Measurements from ENCODE around the gene S100PBP.

Gene S100PBP

GRCh38 chr1:32817159-32817814 lies at the start of gene S100PBP, which contains the start of gene YARS1:
S100PBP (plus strand) TSS chr1:32817653; CDS start chr1:32826100, 8,447 bp downstream.
YARS1 (minus strand) TSS chr1:32817358; CDS start chr1:32817244, 114 bp downstream.
- DNase-seq (ENCODE audit: low spot score), result peak; percentile 97

DNA sequence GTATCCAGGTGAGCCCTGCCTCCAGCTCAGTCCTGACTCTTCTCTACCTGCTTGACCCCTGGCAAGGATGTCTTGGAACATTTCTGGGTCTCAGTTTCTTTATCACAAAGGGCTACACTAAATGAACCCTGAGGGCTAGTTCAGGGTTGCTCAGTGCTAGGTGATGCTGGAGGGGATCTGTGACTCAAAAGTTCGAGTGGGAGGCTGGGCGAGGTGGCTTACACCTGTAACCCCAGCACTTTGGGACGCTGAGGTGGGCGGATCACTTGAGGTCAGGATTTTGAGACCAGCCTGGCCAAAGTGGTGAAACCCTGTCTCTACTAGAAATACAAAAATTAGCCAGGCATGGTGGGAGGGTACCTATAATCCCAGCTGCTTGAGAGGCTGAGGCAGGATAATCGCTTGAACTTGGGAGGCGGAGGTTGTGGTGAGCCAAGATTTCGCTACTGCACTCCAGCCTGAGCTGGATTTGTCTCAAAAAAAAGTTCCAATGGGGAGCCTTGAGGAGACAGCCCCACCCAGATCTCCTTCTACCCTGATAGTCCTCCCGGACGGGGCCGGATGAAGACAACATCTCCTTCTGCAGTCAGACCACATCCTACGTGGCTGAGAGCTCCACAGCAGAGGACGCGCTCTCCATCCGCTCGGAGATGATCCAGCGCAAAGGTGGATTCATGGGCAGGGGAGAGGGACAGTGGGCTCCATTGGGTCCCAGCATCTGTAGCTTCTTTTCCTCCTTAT lies 49.2 kb upstream of the S100PBP start:
- DNase-seq (ENCODE audit: low spot score), result no peak

GRCh38 chr1:32769524-32770220 lies 47.8 kb upstream of the S100PBP start:
- DNase-seq (ENCODE audit: low spot score), result no peak

DNA sequence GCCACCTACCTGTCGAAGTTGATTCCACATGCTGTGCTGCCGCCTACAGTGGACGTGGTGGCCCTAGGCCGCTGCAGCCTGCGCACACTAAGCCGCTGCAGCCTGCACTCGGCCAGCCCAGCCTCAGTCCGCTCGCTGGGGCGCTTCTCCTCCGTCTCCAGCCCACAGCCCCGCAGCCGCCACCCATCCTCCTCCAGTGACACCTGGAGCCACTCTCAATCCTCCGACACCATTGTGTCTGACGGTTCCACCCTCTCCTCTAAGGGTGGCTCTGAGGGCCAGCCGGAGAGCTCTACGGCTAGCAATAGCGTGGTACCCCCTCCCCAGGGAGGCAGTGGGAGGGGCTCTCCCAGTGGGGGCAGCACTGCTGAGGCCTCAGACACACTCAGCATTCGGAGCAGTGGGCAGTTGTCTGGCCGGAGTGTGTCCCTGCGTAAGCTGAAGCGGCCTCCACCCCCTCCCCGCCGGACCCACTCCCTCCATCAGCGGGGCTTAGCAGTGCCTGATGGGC lies 47.2 kb upstream of the S100PBP start:
- DNase-seq (ENCODE audit: low spot score), result no peak

DNA sequence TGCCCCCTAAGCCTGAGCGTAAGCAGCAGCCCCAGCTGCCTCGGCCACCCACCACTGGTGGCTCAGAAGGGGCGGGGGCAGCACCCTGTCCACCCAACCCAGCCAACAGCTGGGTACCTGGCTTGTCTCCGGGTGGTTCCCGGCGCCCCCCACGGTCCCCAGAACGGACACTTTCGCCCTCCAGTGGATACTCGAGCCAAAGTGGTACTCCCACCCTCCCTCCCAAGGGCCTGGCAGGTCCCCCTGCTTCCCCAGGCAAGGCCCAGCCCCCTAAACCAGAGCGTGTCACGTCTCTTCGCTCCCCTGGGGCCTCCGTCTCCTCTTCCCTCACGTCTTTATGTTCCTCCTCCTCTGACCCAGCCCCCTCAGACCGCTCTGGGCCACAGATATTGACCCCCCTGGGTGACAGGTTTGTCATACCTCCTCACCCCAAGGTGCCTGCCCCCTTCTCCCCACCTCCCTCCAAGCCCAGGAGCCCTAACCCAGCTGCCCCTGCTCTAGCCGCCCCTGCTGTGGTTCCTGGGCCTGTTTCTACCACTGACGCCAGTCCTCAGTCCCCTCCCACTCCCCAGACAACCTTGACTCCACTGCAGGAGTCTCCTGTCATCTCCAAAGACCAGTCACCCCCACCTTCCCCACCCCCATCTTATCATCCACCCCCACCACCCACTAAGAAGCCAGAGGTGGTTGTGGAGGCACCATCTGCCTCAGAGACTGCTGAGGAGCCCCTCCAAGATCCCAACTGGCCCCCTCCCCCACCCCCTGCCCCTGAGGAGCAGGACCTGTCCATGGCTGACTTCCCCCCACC lies 46.5 kb upstream of the S100PBP start:
- DNase-seq (ENCODE audit: low spot score), result no peak

GRCh38 chr1:32771561-32772280 lies 45.7 kb upstream of the S100PBP start:
- DNase-seq (ENCODE audit: low spot score), result no peak

DNA sequence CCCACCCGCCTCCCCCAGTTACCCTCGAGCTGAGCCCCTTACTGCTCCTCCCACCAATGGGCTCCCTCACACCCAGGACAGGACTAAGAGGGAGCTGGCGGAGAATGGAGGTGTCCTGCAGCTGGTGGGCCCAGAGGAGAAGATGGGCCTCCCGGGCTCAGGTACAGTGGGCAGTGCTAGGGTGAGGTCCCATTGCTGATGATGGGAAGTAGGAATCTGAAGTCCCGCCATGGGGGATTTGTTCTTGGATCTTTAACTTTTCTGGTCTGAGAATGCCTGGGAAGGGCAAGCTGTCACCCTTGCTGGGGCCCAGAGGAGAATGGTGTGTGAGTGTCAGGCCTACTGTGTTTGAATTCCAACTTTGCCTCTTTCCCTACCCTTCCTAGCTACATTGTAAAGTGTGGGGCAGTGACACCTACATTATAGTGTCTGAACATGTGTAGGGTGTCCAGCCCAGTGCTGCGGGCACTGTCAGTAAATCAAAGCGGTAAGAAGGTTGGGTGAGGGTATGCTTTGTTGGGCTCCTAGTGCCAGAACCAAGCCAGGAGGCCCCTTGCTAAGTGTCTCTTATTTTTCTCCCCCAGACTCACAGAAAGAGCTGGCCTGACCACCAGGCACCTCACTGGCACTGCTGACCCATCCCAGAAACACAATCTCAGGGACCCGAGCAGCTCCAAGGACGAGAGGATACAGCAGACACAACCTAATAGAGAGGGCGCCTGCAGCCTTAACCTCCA lies 45.0 kb upstream of the S100PBP start:
- no peak for DNase-seq (ENCODE audit: low spot score)

DNA sequence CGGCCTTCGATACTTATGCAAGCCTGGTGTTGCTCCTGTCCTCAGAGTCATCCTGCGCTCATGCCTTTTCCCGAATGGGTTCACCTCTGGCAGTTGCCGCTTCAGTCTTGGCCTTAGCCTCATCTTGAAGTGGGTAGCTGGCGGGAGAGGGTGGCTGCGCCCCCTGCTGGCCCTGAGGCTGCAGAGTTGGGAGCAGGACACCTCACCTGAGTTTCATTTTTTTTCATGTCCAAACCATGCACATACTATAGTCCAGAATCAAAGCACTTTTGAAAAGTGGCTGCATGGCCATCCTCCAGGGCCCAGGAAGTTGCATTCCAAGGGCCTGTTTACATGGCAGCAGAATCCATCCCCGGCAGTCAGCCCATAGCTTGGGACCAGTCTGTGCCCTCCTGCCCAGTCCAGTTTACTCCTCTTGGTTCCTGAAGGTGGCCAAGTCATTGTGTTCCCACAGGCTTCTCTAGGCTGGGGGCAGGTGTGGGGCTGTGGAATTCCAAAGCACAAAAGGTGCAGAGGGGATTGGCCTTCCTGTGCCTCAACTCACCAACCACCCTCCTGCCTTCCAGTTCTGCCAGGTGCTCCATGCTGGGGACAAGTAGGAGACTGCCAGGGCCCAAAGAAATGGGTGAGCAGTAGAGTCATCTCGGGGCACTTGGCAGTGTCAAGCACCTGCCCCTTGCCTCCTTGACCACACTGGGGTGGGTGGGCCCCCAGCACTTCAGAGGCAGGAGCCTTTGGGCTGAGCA lies 44.3 kb upstream of the S100PBP start:
- peak; percentile 93 for DNase-seq (ENCODE audit: low spot score)

DNA sequence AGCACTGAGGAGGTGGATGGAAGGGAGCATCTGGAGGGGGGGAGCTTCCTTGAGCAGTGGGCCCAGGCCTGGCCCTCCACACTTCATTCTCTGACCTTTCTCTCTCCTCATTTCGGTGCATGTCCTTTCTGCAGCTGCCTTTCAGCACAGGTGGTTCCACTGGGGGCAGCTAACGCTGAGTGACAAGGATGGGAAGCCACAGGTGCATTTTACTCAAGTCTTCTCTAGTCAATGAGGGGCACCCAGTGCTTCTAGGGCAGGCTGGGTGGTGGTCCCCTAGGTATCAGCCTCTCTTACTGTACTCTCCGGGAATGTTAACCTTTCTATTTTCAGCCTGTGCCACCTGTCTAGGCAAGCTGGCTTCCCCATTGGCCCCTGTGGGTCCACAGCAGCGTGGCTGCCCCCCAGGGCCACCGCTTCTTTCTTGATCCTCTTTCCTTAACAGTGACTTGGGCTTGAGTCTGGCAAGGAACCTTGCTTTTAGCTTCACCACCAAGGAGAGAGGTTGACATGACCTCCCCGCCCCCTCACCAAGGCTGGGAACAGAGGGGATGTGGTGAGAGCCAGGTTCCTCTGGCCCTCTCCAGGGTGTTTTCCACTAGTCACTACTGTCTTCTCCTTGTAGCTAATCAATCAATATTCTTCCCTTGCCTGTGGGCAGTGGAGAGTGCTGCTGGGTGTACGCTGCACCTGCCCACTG lies 43.5 kb upstream of the S100PBP start:
- DNase-seq (ENCODE audit: low spot score), result no peak

GRCh38 chr1:32774464-32774808 lies 43.0 kb upstream of the S100PBP start:
- no peak for DNase-seq (ENCODE audit: low spot score)

DNA sequence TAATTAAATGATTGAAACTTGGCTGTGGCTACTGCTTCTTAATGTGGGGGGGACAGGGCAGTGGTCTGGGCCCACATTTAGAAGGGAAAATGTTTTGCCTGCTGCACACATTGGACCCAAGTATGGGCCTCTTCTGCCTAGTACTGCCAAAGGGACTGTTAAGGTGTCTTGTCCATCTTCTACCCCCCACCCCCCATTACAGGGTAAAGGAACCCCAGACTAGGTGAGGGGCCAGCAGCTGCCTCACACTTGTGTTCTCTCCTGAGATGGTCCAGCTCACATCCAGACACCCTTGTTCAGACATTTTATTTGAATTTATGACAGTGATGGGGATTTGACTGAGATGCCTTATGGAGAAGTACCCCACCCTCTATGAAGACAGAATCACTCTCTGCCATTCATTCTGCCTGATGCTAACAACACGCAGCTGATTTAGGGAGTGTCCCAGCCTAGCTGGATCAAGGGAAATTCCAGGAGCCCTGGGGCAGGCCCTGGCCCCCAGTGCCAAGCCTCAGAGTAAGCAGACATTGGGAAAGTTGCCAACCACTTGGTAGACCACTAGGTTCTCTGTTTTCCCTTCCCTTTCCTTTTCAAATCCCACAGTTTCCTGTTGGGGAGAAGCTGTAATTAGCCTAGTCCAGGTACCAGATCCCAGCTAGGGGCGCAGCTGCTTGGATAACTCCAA lies 42.4 kb upstream of the S100PBP start:
- DNase-seq (ENCODE audit: low spot score), result no peak

DNA sequence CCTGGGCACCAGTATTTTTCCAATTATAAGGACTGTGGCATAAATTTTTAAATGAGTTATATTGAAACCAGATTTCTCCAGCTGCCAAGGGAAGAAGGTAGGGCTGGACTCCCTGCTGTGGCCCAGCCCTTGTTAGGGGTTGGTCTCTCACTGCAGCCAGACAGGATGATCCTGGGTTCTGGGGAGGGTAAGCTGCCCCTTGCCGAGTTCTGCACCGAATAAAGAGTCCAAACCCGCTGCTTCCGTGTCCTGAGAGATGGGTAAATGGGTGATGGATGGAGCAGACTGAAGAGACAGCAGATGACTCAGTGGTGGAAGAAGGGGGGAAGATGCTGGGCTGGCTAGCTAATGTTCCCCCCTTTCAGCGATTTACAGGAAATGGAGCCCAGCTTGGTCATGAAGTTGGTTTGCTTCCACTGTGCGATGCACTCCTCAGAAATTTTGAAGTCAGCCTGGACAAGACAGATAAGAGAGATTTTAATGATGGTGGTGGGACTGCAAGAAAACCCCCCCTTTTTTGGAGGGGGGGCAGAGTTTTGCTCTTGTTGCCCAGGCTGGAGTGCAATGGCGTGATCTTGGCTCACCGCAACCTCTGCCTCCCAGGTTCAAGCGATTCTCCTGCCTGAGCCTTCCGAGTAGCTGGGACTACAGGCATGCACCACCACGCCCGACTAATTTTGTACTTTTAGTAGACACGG lies 41.7 kb upstream of the S100PBP start:
- DNase-seq (ENCODE audit: low spot score), result no peak

DNA sequence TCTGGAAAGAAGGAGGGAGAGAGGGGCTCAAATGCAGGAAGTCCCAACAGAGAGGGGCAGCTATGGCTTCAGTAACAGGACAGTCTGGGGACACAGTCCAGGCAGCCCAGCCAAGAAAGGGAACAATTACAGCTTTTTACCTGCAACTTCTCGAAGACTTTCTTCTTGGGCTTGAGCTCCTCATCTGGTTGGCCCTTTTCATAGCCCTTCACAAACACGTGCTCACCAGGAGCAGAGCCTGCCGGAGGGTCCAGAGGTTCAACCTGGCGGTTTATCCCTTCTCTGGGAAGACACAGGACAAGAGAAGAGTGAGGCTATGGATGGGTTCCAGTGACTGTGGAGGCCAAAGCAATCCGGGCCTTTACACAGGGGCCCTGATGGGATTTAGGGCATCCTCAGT lies 38.2 kb upstream of the S100PBP start:
- DNase-seq (ENCODE audit: low spot score), result no peak

GRCh38 chr1:32780005-32780404 lies 37.4 kb upstream of the S100PBP start:
- no peak for DNase-seq (ENCODE audit: low spot score)

GRCh38 chr1:32780628-32781234 lies 36.7 kb upstream of the S100PBP start:
- DNase-seq (ENCODE audit: low spot score), result no peak

DNA sequence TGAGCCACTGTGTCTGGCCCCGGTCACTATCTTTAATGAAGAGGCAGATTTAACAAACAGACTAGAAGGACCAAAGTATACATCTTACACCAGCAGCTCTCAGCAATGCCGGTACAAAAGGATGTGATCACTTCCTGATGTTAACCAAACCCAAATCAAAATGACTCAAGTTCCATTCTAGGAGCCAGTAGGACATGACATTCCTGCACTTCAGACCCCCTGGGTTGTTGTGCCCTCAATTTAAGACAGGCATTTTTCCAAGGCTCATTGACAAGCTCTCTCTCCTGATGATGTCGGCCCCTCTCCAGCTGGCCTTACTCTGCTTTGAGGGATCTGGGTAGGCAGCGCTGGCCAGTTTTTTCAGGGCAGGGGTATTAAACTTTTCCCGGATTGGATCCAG lies 35.4 kb upstream of the S100PBP start:
- no peak for DNase-seq (ENCODE audit: low spot score)

GRCh38 chr1:32783851-32784250 lies 33.6 kb upstream of the S100PBP start:
- no peak for DNase-seq (ENCODE audit: low spot score)

DNA sequence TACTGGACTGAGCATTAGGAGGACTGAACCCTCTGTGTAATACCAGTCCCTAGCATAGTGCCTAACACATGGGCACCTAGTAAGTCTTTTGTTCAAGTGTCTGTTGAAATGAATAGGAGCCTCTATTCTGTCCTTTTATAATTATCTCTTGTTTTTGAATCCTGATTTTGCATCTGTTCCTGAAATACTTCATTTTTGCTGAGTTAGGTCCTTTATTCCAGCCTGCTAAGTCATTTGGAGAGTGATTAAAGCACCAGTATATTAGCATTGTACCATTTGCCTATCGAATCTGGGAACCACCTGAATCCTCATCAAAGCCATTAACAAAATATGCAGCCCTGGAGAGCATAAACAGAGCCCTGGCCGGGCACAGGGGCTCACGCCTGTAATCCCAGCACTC lies 32.6 kb upstream of the S100PBP start:
- no peak for DNase-seq (ENCODE audit: low spot score)

All from HuH-7 (cell line).